Body of pancreas (tissue), 4 donors: ENCODE data around the gene TNFSF12. TPM values are rescaled to one million over a fixed set of nuclear protein-coding genes. Genes with fewer than 3 reads are reported as not detected.

Source experiments
- ATAC-seq: fragments of 150-250 bp; one replicate; pipeline ENCODE4 v1.9.1; 2016
- DNase-seq, 4 donors: peaks; one replicate each; pipeline ENCODE4 v3.0.0-alpha.2; 2019
- H3K27ac ChIP-seq, 4 donors: fragments of 200-600 bp; sonication (generic); 1 replicate in 3 of 4; 2 replicates in 1 of 4; pipeline versions ENCODE4 v1.5.1 to v1.6.1; 2016 to 2019; ENCODE audit warnings: mild to moderate bottlenecking in 1 of 4, mixed read lengths in 1 of 4, moderate library complexity in 1 of 4
- H3K27me3 ChIP-seq, 2 donors: fragments of 200-600 bp; sonication (generic); one replicate each; pipeline ENCODE4 v1.6.0; 2016; ENCODE audit warnings: mild to moderate bottlenecking in 1 of 2
- H3K36me3 ChIP-seq, 2 donors: fragments of 200-600 bp; sonication (generic); replicated peaks in 1 of 2; 2 replicates each; pipeline ENCODE4 v1.5.1; 2016; ENCODE audit warnings: low read depth in 2 of 2; ENCODE audit not compliant: insufficient read depth in 1 of 2
- H3K4me1 ChIP-seq: fragments of 200-600 bp; sonication (generic); one replicate; pipeline ENCODE4 v1.6.0; 2016
- H3K4me3 ChIP-seq, 2 donors: fragments of 200-600 bp; sonication (generic); 1 replicate in 1 of 2; 2 replicates in 1 of 2; pipeline ENCODE4 v1.5.1; 2016 to 2019
- H3K9me3 ChIP-seq, 3 donors: fragments of 200-600 bp; sonication (generic); 1 replicate in 2 of 3; 2 replicates in 1 of 3; pipeline ENCODE4 v1.5.1; 2016
- CTCF ChIP-seq, 7 experiments: fragments of 450-650 bp in 4 of 7; fragments of 200-600 bp in 3 of 7; sonication (generic) in 3 of 7; IDR thresholded peaks; one replicate each; pipeline ENCODE4 v1.5.1; 2016 to 2019; ENCODE audit warnings: antibody characterized with exemption in 7 of 7
- POLR2A ChIP-seq, 3 donors: fragments of 450-650 bp; IDR thresholded peaks; one replicate each; pipeline ENCODE4 v1.6.1; 2016; ENCODE audit warnings: antibody characterized with exemption in 3 of 3, mild to moderate bottlenecking in 2 of 3
- WGBS, 2 donors: methylation state at CpG; one replicate each; pipeline ENCODE4 v1.1.5; 2017; 5-methylcytosine and 5-hydroxymethylcytosine counted together
- intact Hi-C: fragments of 100-400 bp; cut with DNase I; formaldehyde crosslinking; loops from one replicate; pipeline ENCODE4 v1.15.1; 2023
- total RNA-seq, 2 donors: library from RNA; depleted of rRNA; stranded (reverse); fragments of >200 nt; gene quantifications; one replicate each; pipeline ENCODE4 v1.1.0, GENCODE V29; 2016

TNFSF12 gene
- total RNA-seq, 2 donors from 2014 or later, result 32.2 to 48.8 TPM

GRCh38 chr17:7579834-7580603 lies 31.2 kb downstream of the TNFSF12 start:
- Histone ChIP-seq H3K27me3 (no peaks in the 10 kb centered on the region), H3K27ac (peak overlapping the region; percentile 55 to 84 (median 72)), H3K36me3 (peaks cover 28 to 31% of the 10 kb centered on the region in 2 donors), H3K4me3 (no peak overlapping the region), H3K9me3 (no peaks in the 10 kb centered on the region), H3K4me1 (peaks cover 55% of the 10 kb centered on the region)
- intact Hi-C loops, result no loop called here
- WGBS, 2 donors, result 50 to 61% methylated on average over 7 to 12 of the region's 12 CpGs
- TF ChIP-seq POLR2A (IDR thresholded peaks at IDR 0.05), result no peak
- TF ChIP-seq CTCF (IDR thresholded peaks at IDR 0.05), result no peak
- ATAC-seq (no peak), DNase-seq (peak in 1 of 4 donors; percentile 31)

- H3K36me3 ChIP-seq, result peaks cover 22 to 23% of the 10 kb centered on the region in 2 donors
- H3K9me3 ChIP-seq, result no peaks in the 10 kb centered on the region
- DNase-seq (no peak), ATAC-seq (no peak)
- H3K27ac ChIP-seq, result peak overlapping the region in 3 of 4 donors; percentile 64 to 84 (median 79)
- intact Hi-C loops, result no loop called here
- peaks cover 52% of the 10 kb centered on the region for H3K4me1 ChIP-seq
- TF ChIP-seq CTCF (IDR thresholded peaks at IDR 0.05), result no peak
- no peak for TF ChIP-seq POLR2A (IDR thresholded peaks at IDR 0.05)
- 73 to 84% methylated on average over 23 of the region's 23 CpGs for WGBS, 2 donors
- no peak overlapping the region for H3K4me3 ChIP-seq
- no peaks in the 10 kb centered on the region for H3K27me3 ChIP-seq
These were observed 32.0 kb downstream of the TNFSF12 start for GRCh38 chr17:7580604-7581575.

GRCh38 chr17:7582396-7583252 lies 33.8 kb downstream of the TNFSF12 start:
- H3K36me3 ChIP-seq, result peaks cover 7 to 9% of the 10 kb centered on the region in 2 donors
- H3K4me1 ChIP-seq, result peaks cover 49% of the 10 kb centered on the region
- DNase-seq (peak in 2 of 4 donors; percentile 15 to 36), ATAC-seq (no peak)
- no peak overlapping the region for H3K4me3 ChIP-seq
- no peaks in the 10 kb centered on the region for H3K9me3 ChIP-seq
- TF ChIP-seq POLR2A (IDR thresholded peaks at IDR 0.05), result no peak
- TF ChIP-seq CTCF (IDR thresholded peaks at IDR 0.05), result no peak
- H3K27ac ChIP-seq, result peak overlapping the region; percentile 84 to 96 (median 94)
- intact Hi-C loops, result no loop called here
- 45 to 79% methylated on average over 4 to 33 of the region's 36 CpGs for WGBS, 2 donors
- no peaks in the 10 kb centered on the region for H3K27me3 ChIP-seq

- H3K4me1 ChIP-seq, result peaks cover 49% of the 10 kb centered on the region
These were observed 34.6 kb downstream of the TNFSF12 start, which contains the start of gene MPDU1 for GRCh38 chr17:7583253-7584109. Gene MPDU1 (plus strand): TSS chr17:7583852. CDS start chr17:7583863, 11 bp downstream.

More at GRCh38 chr17:7583253-7584109, 34.6 kb downstream of the TNFSF12 start, which contains the start of gene MPDU1:
- intact Hi-C loops, result no loop called here
- Histone ChIP-seq H3K9me3 (no peaks in the 10 kb centered on the region), H3K27me3 (no peaks in the 10 kb centered on the region), H3K36me3 (peaks cover 0 to 5% of the 10 kb centered on the region in 2 donors), H3K27ac (peak within 1 kb of the TSS; percentile 84 to 96 (median 94)), H3K4me3 (peak within 1 kb of the TSS; percentile 17 to 71)
- TF ChIP-seq POLR2A (IDR thresholded peaks at IDR 0.05), result peak; percentile 65 to 93 (median 89)
- TF ChIP-seq CTCF (IDR thresholded peaks at IDR 0.05), result peak in 2 of 7 experiments; percentile 9 to 23
- ATAC-seq (peak; percentile 93), DNase-seq (peak; percentile 96 to 97 (median 96))
- 14 to 20% methylated on average over 47 to 69 of the region's 69 CpGs for WGBS, 2 donors
